ENCODE measurements around the gene GID8. TPM values are rescaled to one million over a fixed set of nuclear protein-coding genes. Genes with fewer than 3 reads are reported as not detected.
A peak's percentile ranks its signal among the peaks of the same experiment; 100 is the strongest.

Gene GID8
- total and polyA plus RNA-seq, 2 of the 13 experiments (the other 11 are each of a cell fraction or from before 2014, with no cell fraction given) = 39.6 to 59.8 TPM

GRCh38 chr20:62921119-62921687 is 16.7 kb upstream of the GID8 start (continued):
- TF ChIP-seq SMC3 (IDR thresholded peaks at IDR 0.05; ENCODE audit: low read length) (peak; percentile 76), ZNF430 (CRISPR knock-in tag; IDR thresholded peaks at IDR 0.05) (no peak), UBTF (CRISPR knock-in tag; IDR thresholded peaks at IDR 0.05) (0 out of 2 replicates have a peak, but pooled peaks have one; percentile 39), TBL1XR1 (IDR thresholded peaks at IDR 0.05; ENCODE audit: borderline replicate concordance, low read length, partially characterized antibody) (peak; percentile 14), CREBL2 (CRISPR knock-in tag; IDR thresholded peaks at IDR 0.05; ENCODE audit: borderline replicate concordance) (no peak), GZF1 (CRISPR knock-in tag; IDR thresholded peaks at IDR 0.05) (no peak), MLLT10 (CRISPR knock-in tag; IDR thresholded peaks at IDR 0.05) (no peak), TFDP1 (CRISPR knock-in tag; IDR thresholded peaks at IDR 0.05; ENCODE audit: borderline replicate concordance) (peak; percentile 42), RBM39 (IDR thresholded peaks at IDR 0.05; ENCODE audit: low read depth, low read length, poor library complexity, severe bottlenecking) (no peak), SRSF4 (IDR thresholded peaks at IDR 0.05; ENCODE audit: low read depth, low read length, poor library complexity, severe bottlenecking) (no peak), ZNF101 (CRISPR knock-in tag; IDR thresholded peaks at IDR 0.05; ENCODE audit: borderline replicate concordance, low read depth) (no peak), MAFG (CRISPR knock-in tag; IDR thresholded peaks at IDR 0.05) (0 out of 2 replicates have a peak, but pooled peaks have one; percentile 41), ZNF496 (CRISPR knock-in tag; IDR thresholded peaks at IDR 0.05; ENCODE audit: insufficient replicate concordance) (no peak), ZMYM2 (CRISPR knock-in tag; IDR thresholded peaks at IDR 0.05) (no peak), TEAD3 (CRISPR knock-in tag; optimal IDR thresholded peaks at IDR 0.05; ENCODE audit: borderline replicate concordance) (peak; percentile 77), ZNF839 (CRISPR knock-in tag; IDR thresholded peaks at IDR 0.05; ENCODE audit: borderline replicate concordance) (no peak), ZNF558 (CRISPR knock-in tag; IDR thresholded peaks at IDR 0.05; ENCODE audit: borderline replicate concordance) (no peak), IRX3 (CRISPR knock-in tag; IDR thresholded peaks at IDR 0.05; ENCODE audit: borderline replicate concordance, low read depth) (no peak), DPF2 (CRISPR knock-in tag; IDR thresholded peaks at IDR 0.05; ENCODE audit: borderline replicate concordance, low read depth) (no peak), ETV6 (CRISPR knock-in tag; conservative IDR thresholded peaks at IDR 0.05) (0 out of 2 replicates have a peak, but pooled peaks have one; percentile 53), ZNF543 (CRISPR knock-in tag; IDR thresholded peaks at IDR 0.05) (0 out of 2 replicates have a peak, but pooled peaks have one; percentile 27), NCOA5 (CRISPR knock-in tag; IDR thresholded peaks at IDR 0.05) (no peak), NR2F1 (CRISPR knock-in tag; IDR thresholded peaks at IDR 0.05) (0 out of 4 replicates have a peak, but pooled peaks of 1 of the 2 experiments have one; percentile 33)
